GM23338 (cell line): ENCODE data around the gene RYR3. TPM values are rescaled to one million over a fixed set of nuclear protein-coding genes. Genes with fewer than 3 reads are reported as not detected.

Experiments used
- ATAC-seq: fragments of 200-7000 bp; cut with Tn5 transposase; 3 replicates; pipeline ENCODE4 v1.9.1; 2020
- DNase-seq: peaks from one replicate; pipeline ENCODE4 v3.0.0-alpha.2; 2015; ENCODE audit warnings: low spot score
- H2AFZ ChIP-seq: fragments of 200-600 bp; sonication (generic); 2 replicates; pipeline ENCODE4 v1.8.0; 2016; ENCODE audit warnings: antibody characterized with exemption, mild to moderate bottlenecking, moderate library complexity
- H3F3A ChIP-seq: fragments of 200-600 bp; sonication (generic); replicated peaks from 2 replicates; pipeline ENCODE4 v1.8.0; 2017; ENCODE audit warnings: antibody characterized with exemption, mixed run types, low read depth
- H3K27ac ChIP-seq: fragments of 200-600 bp; sonication (generic); 2 replicates; pipeline ENCODE4 v1.6.1; 2016; ENCODE audit warnings: low read depth
- H3K27me3 ChIP-seq: fragments of 200-600 bp; sonication (generic); 2 replicates; pipeline ENCODE4 v1.8.0; 2016; ENCODE audit warnings: mild to moderate bottlenecking, mixed run types, moderate library complexity; ENCODE audit not compliant: insufficient read depth
- H3K36me3 ChIP-seq: fragments of 200-600 bp; sonication (generic); 2 replicates; pipeline ENCODE4 v1.8.0; 2016; ENCODE audit warnings: mild to moderate bottlenecking; ENCODE audit not compliant: insufficient read depth
- H3K4me1 ChIP-seq: fragments of 200-600 bp; sonication (generic); 2 replicates; pipeline ENCODE4 v1.8.0; 2016; ENCODE audit warnings: mild to moderate bottlenecking, moderate library complexity; ENCODE audit not compliant: insufficient read depth
- H3K4me2 ChIP-seq: fragments of 200-600 bp; sonication (generic); 2 replicates; pipeline ENCODE4 v1.7.1; 2017; ENCODE audit warnings: mixed run types
- H3K4me3 ChIP-seq: fragments of 200-600 bp; sonication (generic); 2 replicates; pipeline ENCODE4 v1.6.1; 2016; ENCODE audit warnings: mixed run types
- H3K79me2 ChIP-seq: fragments of 200-600 bp; sonication (generic); replicated peaks from 2 replicates; pipeline ENCODE4 v1.8.0; 2017; ENCODE audit warnings: mild to moderate bottlenecking; ENCODE audit not compliant: insufficient read depth
- H3K9me2 ChIP-seq: fragments of 200-600 bp; sonication (generic); 2 replicates; pipeline ENCODE4 v1.8.0; 2017; ENCODE audit not compliant: insufficient read depth
- H4K20me1 ChIP-seq: fragments of 200-600 bp; sonication (generic); replicated peaks from 2 replicates; pipeline ENCODE4 v1.8.0; 2017; ENCODE audit warnings: mild to moderate bottlenecking; ENCODE audit not compliant: insufficient read depth
- H3K27ac Mint-ChIP-seq: 2 replicates; pipeline ENCODE4 v1.8.0; 2020; ENCODE audit warnings: inconsistent platforms, mild to moderate bottlenecking, moderate library complexity, mixed read lengths
- H3K27me3 Mint-ChIP-seq: 3 replicates; pipeline ENCODE4 v1.8.0; 2022; ENCODE audit warnings: low read depth, mild to moderate bottlenecking, moderate library complexity, mixed read lengths, inconsistent platforms; ENCODE audit not compliant: insufficient read depth, poor library complexity
- H3K36me3 Mint-ChIP-seq: 3 replicates; pipeline ENCODE4 v1.8.0; 2021; ENCODE audit warnings: low read depth, mild to moderate bottlenecking, inconsistent platforms, moderate library complexity, mixed read lengths
- H3K4me1 Mint-ChIP-seq: 3 replicates; pipeline ENCODE4 v1.8.0; 2020; ENCODE audit warnings: mild to moderate bottlenecking, inconsistent platforms, mixed read lengths
- H3K4me3 Mint-ChIP-seq: 3 replicates; pipeline ENCODE4 v1.8.0; 2021; ENCODE audit warnings: moderate library complexity, mild to moderate bottlenecking, inconsistent platforms, mixed read lengths
- H3K9me3 Mint-ChIP-seq: 3 replicates; pipeline ENCODE4 v1.8.0; 2020; ENCODE audit warnings: moderate library complexity, mild to moderate bottlenecking, inconsistent platforms, mixed read lengths
- EZH2phosphoT487 ChIP-seq: fragments of 200-600 bp; sonication (generic); IDR thresholded peaks from one replicate; pipeline ENCODE4 v1.8.1; 2018; ENCODE audit warnings: antibody characterized with exemption; ENCODE audit not compliant: unreplicated experiment
- JUNB ChIP-seq: IDR thresholded peaks from one replicate; pipeline ENCODE4 v1.6.1; 2016; ENCODE audit warnings: antibody characterized with exemption; ENCODE audit not compliant: unreplicated experiment
- STAT1 ChIP-seq: IDR thresholded peaks from one replicate; pipeline ENCODE4 v1.6.1; 2016; ENCODE audit warnings: antibody characterized with exemption; ENCODE audit not compliant: unreplicated experiment
- ZNF114 ChIP-seq: fragments of 250-450 bp; sonication (Bioruptor Pico); IDR thresholded peaks from 2 replicates; pipeline ENCODE4 v1.5.0; 2020; ENCODE audit warnings: mild to moderate bottlenecking, moderate library complexity
- ZNF331 ChIP-seq: fragments of 250-450 bp; sonication (Bioruptor Pico); IDR thresholded peaks from 2 replicates; pipeline ENCODE4 v1.5.0; 2020; ENCODE audit warnings: low read depth, mild to moderate bottlenecking, moderate library complexity
- polyA plus RNA-seq: library from polyadenylated mRNA; unstranded; fragments of >200 nt; fragmentation: Nextera tagmentation; extraction: Ambion mirVana; gene quantifications from 2 replicates; pipeline ENCODE4 v1.2.1, GENCODE V29; 2016
- total RNA-seq: library from RNA; depleted of rRNA; stranded (reverse); fragments of >200 nt; shearing (Covaris generic); gene quantifications from 2 replicates; pipeline ENCODE4 v1.2.3, GENCODE V29; 2014
- TF ChIP-seq, protein P1 (sequence below): IDR thresholded peaks from one replicate; pipeline ENCODE4 v1.6.1; 2018; ENCODE audit warnings: antibody characterized with exemption; ENCODE audit not compliant: unreplicated experiment
- TF ChIP-seq, protein P2 (sequence below): fragments of 250-450 bp; sonication (Bioruptor Pico); IDR thresholded peaks from 2 replicates; pipeline ENCODE4 v1.5.0; 2020; ENCODE audit warnings: mild to moderate bottlenecking, moderate library complexity

RYR3 gene
- total and polyA plus RNA-seq, 2 experiments from 2014 or later = 1.1 to 1.2 TPM

DNA sequence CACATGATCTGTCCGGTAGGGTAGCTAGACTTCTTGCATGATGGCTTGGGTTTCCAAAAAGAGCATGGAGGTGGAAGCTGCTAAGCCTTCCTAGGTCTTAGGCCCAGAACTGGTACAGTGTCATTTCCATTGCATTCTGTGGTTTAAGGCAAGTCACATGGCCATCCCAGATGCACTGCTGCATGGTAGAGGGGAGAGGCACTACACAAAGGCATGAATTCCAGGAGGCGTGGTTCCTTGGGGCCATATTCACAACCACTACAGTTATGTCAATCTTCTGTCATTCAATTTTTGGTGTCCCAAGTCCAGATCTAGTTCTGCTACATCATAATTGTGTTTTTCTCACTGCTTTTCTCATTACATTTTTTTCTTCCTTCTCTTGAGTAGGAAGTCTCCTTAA, 535.4 kb downstream of the RYR3 start (continued):
- TF ChIP-seq, protein P1, sequence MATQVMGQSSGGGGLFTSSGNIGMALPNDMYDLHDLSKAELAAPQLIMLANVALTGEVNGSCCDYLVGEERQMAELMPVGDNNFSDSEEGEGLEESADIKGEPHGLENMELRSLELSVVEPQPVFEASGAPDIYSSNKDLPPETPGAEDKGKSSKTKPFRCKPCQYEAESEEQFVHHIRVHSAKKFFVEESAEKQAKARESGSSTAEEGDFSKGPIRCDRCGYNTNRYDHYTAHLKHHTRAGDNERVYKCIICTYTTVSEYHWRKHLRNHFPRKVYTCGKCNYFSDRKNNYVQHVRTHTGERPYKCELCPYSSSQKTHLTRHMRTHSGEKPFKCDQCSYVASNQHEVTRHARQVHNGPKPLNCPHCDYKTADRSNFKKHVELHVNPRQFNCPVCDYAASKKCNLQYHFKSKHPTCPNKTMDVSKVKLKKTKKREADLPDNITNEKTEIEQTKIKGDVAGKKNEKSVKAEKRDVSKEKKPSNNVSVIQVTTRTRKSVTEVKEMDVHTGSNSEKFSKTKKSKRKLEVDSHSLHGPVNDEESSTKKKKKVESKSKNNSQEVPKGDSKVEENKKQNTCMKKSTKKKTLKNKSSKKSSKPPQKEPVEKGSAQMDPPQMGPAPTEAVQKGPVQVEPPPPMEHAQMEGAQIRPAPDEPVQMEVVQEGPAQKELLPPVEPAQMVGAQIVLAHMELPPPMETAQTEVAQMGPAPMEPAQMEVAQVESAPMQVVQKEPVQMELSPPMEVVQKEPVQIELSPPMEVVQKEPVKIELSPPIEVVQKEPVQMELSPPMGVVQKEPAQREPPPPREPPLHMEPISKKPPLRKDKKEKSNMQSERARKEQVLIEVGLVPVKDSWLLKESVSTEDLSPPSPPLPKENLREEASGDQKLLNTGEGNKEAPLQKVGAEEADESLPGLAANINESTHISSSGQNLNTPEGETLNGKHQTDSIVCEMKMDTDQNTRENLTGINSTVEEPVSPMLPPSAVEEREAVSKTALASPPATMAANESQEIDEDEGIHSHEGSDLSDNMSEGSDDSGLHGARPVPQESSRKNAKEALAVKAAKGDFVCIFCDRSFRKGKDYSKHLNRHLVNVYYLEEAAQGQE = no peak
- no peak for TF ChIP-seq ZNF331
- TF ChIP-seq, protein P2, sequence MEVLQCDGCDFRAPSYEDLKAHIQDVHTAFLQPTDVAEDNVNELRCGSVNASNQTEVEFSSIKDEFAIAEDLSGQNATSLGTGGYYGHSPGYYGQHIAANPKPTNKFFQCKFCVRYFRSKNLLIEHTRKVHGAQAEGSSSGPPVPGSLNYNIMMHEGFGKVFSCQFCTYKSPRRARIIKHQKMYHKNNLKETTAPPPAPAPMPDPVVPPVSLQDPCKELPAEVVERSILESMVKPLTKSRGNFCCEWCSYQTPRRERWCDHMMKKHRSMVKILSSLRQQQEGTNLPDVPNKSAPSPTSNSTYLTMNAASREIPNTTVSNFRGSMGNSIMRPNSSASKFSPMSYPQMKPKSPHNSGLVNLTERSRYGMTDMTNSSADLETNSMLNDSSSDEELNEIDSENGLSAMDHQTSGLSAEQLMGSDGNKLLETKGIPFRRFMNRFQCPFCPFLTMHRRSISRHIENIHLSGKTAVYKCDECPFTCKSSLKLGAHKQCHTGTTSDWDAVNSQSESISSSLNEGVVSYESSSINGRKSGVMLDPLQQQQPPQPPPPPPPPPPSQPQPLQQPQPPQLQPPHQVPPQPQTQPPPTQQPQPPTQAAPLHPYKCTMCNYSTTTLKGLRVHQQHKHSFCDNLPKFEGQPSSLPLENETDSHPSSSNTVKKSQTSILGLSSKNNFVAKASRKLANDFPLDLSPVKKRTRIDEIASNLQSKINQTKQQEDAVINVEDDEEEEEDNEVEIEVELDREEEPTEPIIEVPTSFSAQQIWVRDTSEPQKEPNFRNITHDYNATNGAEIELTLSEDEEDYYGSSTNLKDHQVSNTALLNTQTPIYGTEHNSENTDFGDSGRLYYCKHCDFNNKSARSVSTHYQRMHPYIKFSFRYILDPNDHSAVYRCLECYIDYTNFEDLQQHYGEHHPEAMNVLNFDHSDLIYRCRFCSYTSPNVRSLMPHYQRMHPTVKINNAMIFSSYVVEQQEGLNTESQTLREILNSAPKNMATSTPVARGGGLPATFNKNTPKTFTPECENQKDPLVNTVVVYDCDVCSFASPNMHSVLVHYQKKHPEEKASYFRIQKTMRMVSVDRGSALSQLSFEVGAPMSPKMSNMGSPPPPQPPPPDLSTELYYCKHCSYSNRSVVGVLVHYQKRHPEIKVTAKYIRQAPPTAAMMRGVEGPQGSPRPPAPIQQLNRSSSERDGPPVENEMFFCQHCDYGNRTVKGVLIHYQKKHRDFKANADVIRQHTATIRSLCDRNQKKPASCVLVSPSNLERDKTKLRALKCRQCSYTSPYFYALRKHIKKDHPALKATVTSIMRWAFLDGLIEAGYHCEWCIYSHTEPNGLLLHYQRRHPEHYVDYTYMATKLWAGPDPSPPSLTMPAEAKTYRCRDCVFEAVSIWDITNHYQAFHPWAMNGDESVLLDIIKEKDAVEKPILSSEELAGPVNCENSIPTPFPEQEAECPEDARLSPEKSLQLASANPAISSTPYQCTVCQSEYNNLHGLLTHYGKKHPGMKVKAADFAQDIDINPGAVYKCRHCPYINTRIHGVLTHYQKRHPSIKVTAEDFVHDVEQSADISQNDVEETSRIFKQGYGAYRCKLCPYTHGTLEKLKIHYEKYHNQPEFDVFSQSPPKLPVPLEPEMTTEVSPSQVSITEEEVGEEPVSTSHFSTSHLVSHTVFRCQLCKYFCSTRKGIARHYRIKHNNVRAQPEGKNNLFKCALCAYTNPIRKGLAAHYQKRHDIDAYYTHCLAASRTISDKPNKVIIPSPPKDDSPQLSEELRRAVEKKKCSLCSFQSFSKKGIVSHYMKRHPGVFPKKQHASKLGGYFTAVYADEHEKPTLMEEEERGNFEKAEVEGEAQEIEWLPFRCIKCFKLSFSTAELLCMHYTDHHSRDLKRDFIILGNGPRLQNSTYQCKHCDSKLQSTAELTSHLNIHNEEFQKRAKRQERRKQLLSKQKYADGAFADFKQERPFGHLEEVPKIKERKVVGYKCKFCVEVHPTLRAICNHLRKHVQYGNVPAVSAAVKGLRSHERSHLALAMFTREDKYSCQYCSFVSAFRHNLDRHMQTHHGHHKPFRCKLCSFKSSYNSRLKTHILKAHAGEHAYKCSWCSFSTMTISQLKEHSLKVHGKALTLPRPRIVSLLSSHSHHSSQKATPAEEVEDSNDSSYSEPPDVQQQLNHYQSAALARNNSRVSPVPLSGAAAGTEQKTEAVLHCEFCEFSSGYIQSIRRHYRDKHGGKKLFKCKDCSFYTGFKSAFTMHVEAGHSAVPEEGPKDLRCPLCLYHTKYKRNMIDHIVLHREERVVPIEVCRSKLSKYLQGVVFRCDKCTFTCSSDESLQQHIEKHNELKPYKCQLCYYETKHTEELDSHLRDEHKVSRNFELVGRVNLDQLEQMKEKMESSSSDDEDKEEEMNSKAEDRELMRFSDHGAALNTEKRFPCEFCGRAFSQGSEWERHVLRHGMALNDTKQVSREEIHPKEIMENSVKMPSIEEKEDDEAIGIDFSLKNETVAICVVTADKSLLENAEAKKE (CRISPR knock-in tag) = no peak

DNA sequence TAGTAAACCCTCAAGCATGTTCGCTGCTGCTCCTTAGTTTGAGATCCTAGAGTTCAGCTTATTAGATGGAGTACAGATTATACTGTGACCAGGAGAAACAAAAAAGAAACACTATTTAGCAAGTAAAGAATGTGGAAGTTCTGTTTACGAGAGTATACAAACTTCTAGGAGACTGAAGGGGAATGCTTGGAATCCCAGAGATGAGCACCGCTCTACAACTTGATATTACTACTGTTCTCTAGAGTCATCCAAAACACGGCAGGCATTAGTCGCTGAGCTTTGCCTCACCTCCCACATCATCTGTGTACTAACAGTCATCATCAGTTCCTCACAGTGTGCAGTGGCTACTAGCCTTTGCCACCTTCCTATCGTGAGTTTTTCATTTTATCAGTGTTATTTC, 536.1 kb downstream of the RYR3 start:
- peaks cover 32% of the 10 kb centered on the region for H3K4me1 Mint-ChIP-seq
- no peak overlapping the region for H2AFZ ChIP-seq
- H4K20me1 ChIP-seq = no peaks in the 10 kb centered on the region
- H3K27me3 ChIP-seq = no peaks in the 10 kb centered on the region
- H3K4me2 ChIP-seq = no peak overlapping the region
- no peaks in the 10 kb centered on the region for H3K79me2 ChIP-seq
- H3K9me3 Mint-ChIP-seq = no peaks in the 10 kb centered on the region
- H3K9me2 ChIP-seq = peaks cover 29% of the 10 kb centered on the region
- H3K4me3 ChIP-seq = no peak overlapping the region
- no peaks in the 10 kb centered on the region for H3K36me3 ChIP-seq
- no peak for DNase-seq
- H3K27me3 Mint-ChIP-seq = peaks cover 9% of the 10 kb centered on the region
- ATAC-seq = no peak
- H3K36me3 Mint-ChIP-seq = peaks cover 5% of the 10 kb centered on the region; the same call in 1 of the 3 replicates
- H3K27ac Mint-ChIP-seq = no peak overlapping the region
- H3K4me1 ChIP-seq = peaks cover 28% of the 10 kb centered on the region
- H3K27ac ChIP-seq = no peak overlapping the region
- no peak overlapping the region for H3K4me3 Mint-ChIP-seq
- H3F3A ChIP-seq = no peaks in the 10 kb centered on the region
- no peak for TF ChIP-seq EZH2phosphoT487
- TF ChIP-seq ZNF114 (CRISPR knock-in tag) = no peak
- no peak for TF ChIP-seq STAT1
- no peak for TF ChIP-seq JUNB
- TF ChIP-seq, protein P2 (CRISPR knock-in tag) = no peak
